GM12878 (cell line): ENCODE measurements around the gene DERL3. TPM values are rescaled to one million over a fixed set of nuclear protein-coding genes. Genes with fewer than 3 reads are reported as not detected.

ENCODE experiments used
- ATAC-seq: fragments of 200-7000 bp; cut with Tn5 transposase; 3 replicates; pipeline ENCODE4 v1.9.1; 2020; ENCODE audit warnings: mild to moderate bottlenecking, moderate library complexity
- BruUV-seq: library from RNA; stranded (reverse); fragments of 400-500 nt; replicated peaks from 2 replicates; lab custom pipeline; 2021; lab: Mats Ljungman, UMichigan
- CTCF ChIA-PET: fragments of 300-600 bp; sonication (Branson Sonifier 250); formaldehyde crosslinking; extraction: SDS; loops from one replicate; lab custom pipeline; 2021; ENCODE audit warnings: inconsistent platforms; lab: Yijun Ruan, JAX
- POLR2A ChIA-PET: fragments of 350-600 bp; formaldehyde crosslinking; extraction: SDS; loops from one replicate; lab custom pipeline; 2021; ENCODE audit warnings: inconsistent platforms; lab: Charles Lee
- RAD21 ChIA-PET: fragments of 300-600 bp; sonication (Branson Sonifier 250); formaldehyde crosslinking; loops from one replicate; lab custom pipeline; 2023; ENCODE audit warnings: antibody characterized with exemption; ENCODE audit not compliant: unreplicated experiment; lab: Charles Lee
- SMC1A ChIA-PET: fragments of 300-600 bp; sonication (Branson Sonifier 250); formaldehyde crosslinking; loops from one replicate; lab custom pipeline; 2023; ENCODE audit not compliant: unreplicated experiment, uncharacterized antibody; lab: Charles Lee
- DNase-seq: peaks from one replicate; pipeline ENCODE4 v3.0.0-alpha.2; 2011; ENCODE audit warnings: low read depth, low spot score
- FAIRE-seq: peaks from 3 replicates; lab custom pipeline; 2011; peaks lifted over from hg19 to GRCh38; lab: Jason Lieb, UNC
- H2AFZ ChIP-seq: 2 replicates; pipeline ENCODE4 v1.6.0; 2011; ENCODE audit warnings: low read depth, low read length, control low read depth; ENCODE audit not compliant: control insufficient read depth
- H3K27ac ChIP-seq: 2 replicates; pipeline ENCODE4 v1.5.1; 2011; ENCODE audit warnings: control low read depth; ENCODE audit not compliant: control insufficient read depth, insufficient read depth
- H3K27me3 ChIP-seq, 2 experiments: replicated peaks in 1 of 2; 2 replicates each; pipeline versions ENCODE4 v1.6.0 to v1.6.1; 2011; ENCODE audit warnings: low read length in 1 of 2; ENCODE audit not compliant: control insufficient read depth in 2 of 2, insufficient read depth in 2 of 2
- H3K36me3 ChIP-seq, 2 experiments: 2 replicates each; pipeline ENCODE4 v1.5.1; 2011; ENCODE audit warnings: low read length in 1 of 2; ENCODE audit not compliant: control insufficient read depth in 2 of 2, insufficient read depth in 2 of 2
- H3K4me1 ChIP-seq: 2 replicates; pipeline ENCODE4 v1.6.1; 2011; ENCODE audit warnings: mild to moderate bottlenecking, low read length, moderate library complexity, mixed read lengths; ENCODE audit not compliant: control insufficient read depth, insufficient read depth
- H3K4me2 ChIP-seq: 2 replicates; pipeline ENCODE4 v1.6.0; 2011; ENCODE audit warnings: control low read depth; ENCODE audit not compliant: control insufficient read depth, insufficient read depth
- H3K4me3 ChIP-seq: fragments of 200-600 bp; sonication (generic); 2 replicates; pipeline ENCODE4 v1.5.1; 2016
- H3K79me2 ChIP-seq: 2 replicates; pipeline ENCODE4 v1.6.0; 2011; ENCODE audit warnings: low read length; ENCODE audit not compliant: control insufficient read depth, insufficient read depth
- H3K9ac ChIP-seq: 2 replicates; pipeline ENCODE4 v1.8.0; 2011; ENCODE audit warnings: low read length, control low read depth, mixed read lengths; ENCODE audit not compliant: control insufficient read depth, insufficient read depth
- H3K9me3 ChIP-seq: replicated peaks from 3 replicates; pipeline ENCODE4 v1.5.1; 2011; ENCODE audit warnings: mild to moderate bottlenecking, low read length; ENCODE audit not compliant: control insufficient read depth, insufficient read depth
- H4K20me1 ChIP-seq: 2 replicates; pipeline ENCODE4 v1.6.0; 2011; ENCODE audit not compliant: control insufficient read depth, insufficient read depth
- CBFB ChIP-seq: IDR thresholded peaks from 2 replicates; pipeline ENCODE4 v1.6.1; 2016; ENCODE audit warnings: antibody characterized with exemption, low read depth
- CBX3 ChIP-seq: fragments of 200-600 bp; sonication (generic); IDR thresholded peaks from 2 replicates; pipeline ENCODE4 v1.6.1; 2016; ENCODE audit warnings: low read depth, borderline replicate concordance
- KDM1A ChIP-seq: fragments of 200-600 bp; sonication (generic); IDR thresholded peaks from 2 replicates; pipeline ENCODE4 v1.6.1; 2016; ENCODE audit warnings: borderline replicate concordance
- LARP7 ChIP-seq: fragments of 450-650 bp; IDR thresholded peaks from 2 replicates; pipeline ENCODE4 v1.6.1; 2017; ENCODE audit warnings: mild to moderate bottlenecking
- MXI1 ChIP-seq: fragments of 150-350 bp; IDR thresholded peaks from 2 replicates; pipeline ENCODE4 v1.6.1; 2011; ENCODE audit warnings: low read depth, mild to moderate bottlenecking, inconsistent platforms, low read length, improper control_type of control experiment
- NFXL1 ChIP-seq: fragments of 450-650 bp; IDR thresholded peaks from 2 replicates; pipeline ENCODE4 v1.6.1; 2017; ENCODE audit warnings: antibody characterized with exemption, mild to moderate bottlenecking, borderline replicate concordance
- POLR2A ChIP-seq: IDR thresholded peaks from 2 replicates; pipeline ENCODE4 v1.6.1; 2011; ENCODE audit warnings: low read depth, mild to moderate bottlenecking, low read length
- RBBP5 ChIP-seq: fragments of 200-600 bp; sonication (generic); conservative IDR thresholded peaks from 2 replicates; pipeline ENCODE4 v1.6.1; 2016
- SIX5 ChIP-seq: IDR thresholded peaks from 2 replicates; pipeline ENCODE4 v1.6.1; 2011; ENCODE audit warnings: mild to moderate bottlenecking, low read depth, low read length, moderate library complexity; ENCODE audit not compliant: severe bottlenecking
- SKIL ChIP-seq: fragments of 450-650 bp; IDR thresholded peaks from 2 replicates; pipeline ENCODE4 v1.6.1; 2017; ENCODE audit warnings: mild to moderate bottlenecking, low read depth, inconsistent platforms; ENCODE audit not compliant: poor library complexity, severe bottlenecking
- SMAD5 ChIP-seq: IDR thresholded peaks from 2 replicates; pipeline ENCODE4 v1.6.1; 2016; ENCODE audit warnings: antibody characterized with exemption, low read depth
- SPI1 ChIP-seq: IDR thresholded peaks from 2 replicates; pipeline ENCODE4 v1.6.1; 2011; ENCODE audit warnings: low read depth, mild to moderate bottlenecking, low read length, moderate library complexity, borderline replicate concordance; ENCODE audit not compliant: insufficient read depth
- USF2 ChIP-seq: IDR thresholded peaks from 2 replicates; pipeline ENCODE4 v1.6.1; 2011; ENCODE audit warnings: low read depth, low read length, improper control_type of control experiment, borderline replicate concordance
- ZBED1 ChIP-seq: IDR thresholded peaks from 2 replicates; pipeline ENCODE4 v1.6.1; 2016; ENCODE audit warnings: borderline replicate concordance
- ZSCAN29 ChIP-seq: fragments of 450-650 bp; IDR thresholded peaks from 2 replicates; pipeline ENCODE4 v1.6.1; 2017; ENCODE audit warnings: mild to moderate bottlenecking, moderate library complexity
- WGBS: methylation state at CpG from one replicate; pipeline ENCODE4 v1.1.6; 2016; ENCODE audit warnings: low lambda C conversion rate; ENCODE audit not compliant: insufficient replicate concordance, insufficient coverage; ENCODE audit errors: missing lambda C conversion rate; 5-methylcytosine and 5-hydroxymethylcytosine counted together
- in situ Hi-C: fragments of 300-500 bp; cut with MboI; formaldehyde crosslinking; loops from 9 replicates; pipeline ENCODE4 v1.14.3; 2018; ENCODE audit warnings: mixed read lengths
- intact Hi-C: fragments of 100-400 bp; cut with micrococcal nuclease; formaldehyde crosslinking; loops from one replicate; pipeline ENCODE4 v1.14.2; 2022; ENCODE audit not compliant: unreplicated experiment
- polyA plus RNA-seq, 11 experiments: library from polyadenylated mRNA; depleted of rRNA in 4 of 11; unstranded in 6 of 11; stranded (reverse) in 5 of 11; fragments of >200 nt; fragmentation: Nextera tagmentation in 4 of 11; fragmentation: Illumina TruSeq in 1 of 11; extraction: Ambion mirVana in 4 of 11; extraction: Trizol in 1 of 11; gene quantifications; 1 replicate in 1 of 11; 2 replicates in 10 of 11; pipeline versions ENCODE4 v1.2.1 to v1.2.3, GENCODE V29; 2011 to 2016; ENCODE audit warnings: inconsistent platforms in 2 of 11, missing spikeins in 2 of 11, low read depth in 1 of 11
- total RNA-seq, 4 experiments: library from RNA; depleted of rRNA in 3 of 4; stranded (reverse); fragments of >200 nt in 3 of 4; fragmentation: Illumina TruSeq in 1 of 4; extraction: Trizol in 1 of 4; gene quantifications; 2 replicates each; pipeline versions ENCODE4 v1.2.1 to v1.2.3, GENCODE V29; 2013 to 2021
- TF ChIP-seq, protein P1 (sequence below): IDR thresholded peaks from 2 replicates; pipeline ENCODE4 v1.6.1; 2012; ENCODE audit warnings: low read depth, low read length, improper control_type of control experiment

Gene DERL3
- total and polyA plus RNA-seq, 10 of the 15 experiments (the other 5 are each of a cell fraction or from before 2014, with no cell fraction given): 4.1 to 52.4 (median 14.1) TPM

DNA sequence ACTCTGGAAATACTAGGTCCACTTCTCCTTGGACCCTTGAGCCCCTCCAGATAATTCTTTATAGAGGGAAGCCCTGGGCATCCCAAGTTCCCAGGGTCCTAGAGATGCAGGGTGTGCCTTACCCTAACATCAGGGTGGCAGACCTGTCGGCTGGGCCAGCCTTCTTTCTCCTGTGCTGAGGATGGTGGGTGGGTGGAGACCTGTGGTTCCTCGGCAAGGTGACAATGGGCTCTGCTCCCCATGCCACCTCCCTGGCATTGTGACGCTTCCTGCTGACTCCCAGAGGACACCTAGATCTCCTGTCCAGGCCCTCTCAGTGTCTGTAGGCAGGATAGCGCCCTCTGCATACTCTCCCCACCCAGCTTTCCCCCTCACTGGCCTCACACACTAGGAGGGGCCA lies 3.8 kb upstream of the DERL3 start:
- H3K4me3 ChIP-seq: no peak overlapping the region
- no peaks in the 10 kb centered on the region for H4K20me1 ChIP-seq
- ChIA-PET POLR2A (no interaction called here), CTCF (interaction anchor here (0.6 to 0.7 kb wide), 2 partner anchors 18 to 215 kb away, joined by 3 read pairs; no protein-coding TSS in a partner anchor), RAD21 (no interaction called here), SMC1A (interaction anchor here (0.7 kb wide), 1 partner anchor 37 kb away, joined by 4 read pairs; no protein-coding TSS in a partner anchor)
- H3K79me2 ChIP-seq: no peaks in the 10 kb centered on the region
- ATAC-seq (no peak), DNase-seq (no peak), FAIRE-seq (no peak)
- peaks cover 53% of the 10 kb centered on the region for H3K4me1 ChIP-seq
- H3K9ac ChIP-seq: no peak overlapping the region
- TF ChIP-seq SMAD5: no peak
- no peak for TF ChIP-seq SIX5
- no peak for TF ChIP-seq SKIL
- no peak for TF ChIP-seq USF2
- TF ChIP-seq ZBED1: no peak
- no peak for TF ChIP-seq CBX3
- TF ChIP-seq SPI1: no peak
- no peak for TF ChIP-seq MXI1
- TF ChIP-seq ZSCAN29: no peak
- TF ChIP-seq LARP7: no peak
- no peak for TF ChIP-seq NFXL1
- TF ChIP-seq KDM1A: no peak
- TF ChIP-seq, protein P1, sequence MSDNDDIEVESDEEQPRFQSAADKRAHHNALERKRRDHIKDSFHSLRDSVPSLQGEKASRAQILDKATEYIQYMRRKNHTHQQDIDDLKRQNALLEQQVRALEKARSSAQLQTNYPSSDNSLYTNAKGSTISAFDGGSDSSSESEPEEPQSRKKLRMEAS: no peak
- no peak for TF ChIP-seq POLR2A
- TF ChIP-seq CBFB: no peak
- TF ChIP-seq RBBP5: no peak
- intact Hi-C loops (no loop called here), in situ Hi-C loops (no loop called here)
- H3K36me3 ChIP-seq: peaks cover 0 to 1% of the 10 kb centered on the region in 2 experiments; a peak in 1 of 4 replicates
- no peak overlapping the region for H3K27ac ChIP-seq
- no TSS peak for BruUV-seq
- no peaks in the 10 kb centered on the region for H3K9me3 ChIP-seq
- H3K27me3 ChIP-seq: no peaks in the 10 kb centered on the region
- 38% methylated on average over 4 of the region's 4 CpGs for WGBS
- H2AFZ ChIP-seq: no peak overlapping the region
- H3K4me2 ChIP-seq: no peak overlapping the region
